Limb (tissue), 2 donors: Measurements from ENCODE around the gene KIF21B.
"Not testable (repeated sequence)": the region's sequence is repeated elsewhere in the genome, so short reads cannot be mapped to it uniquely, and the experiment has no call there.

Experiments used
- DNase-seq, 2 donors: peaks; one replicate each; pipeline ENCODE4 v3.0.0-alpha.2; 2016; ENCODE audit errors: extremely low spot score in 2 of 2

KIF21B gene

GRCh38 chr1:200951016-200951415, 72.5 kb downstream of the KIF21B start:
- DNase-seq = no peak

DNA sequence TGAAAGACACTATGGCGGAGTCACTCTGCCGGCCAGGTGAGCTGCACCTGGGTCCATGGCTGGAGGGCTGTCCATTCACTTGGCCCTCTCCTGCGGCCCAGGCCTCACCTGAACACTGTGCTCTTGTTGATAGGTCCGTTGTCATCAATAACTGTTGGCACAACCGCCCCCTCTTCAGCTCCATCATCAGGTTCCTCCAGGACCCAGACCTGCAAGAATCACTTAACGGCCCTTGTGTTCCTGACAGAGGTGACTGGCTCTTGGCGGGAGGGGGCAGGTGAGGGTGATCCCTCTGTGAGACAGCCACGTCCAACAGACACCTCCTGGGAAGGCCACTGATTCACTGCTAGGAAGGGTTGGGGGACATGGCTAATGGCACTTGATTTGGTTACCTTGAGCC, 73.9 kb downstream of the KIF21B start:
- no peak for DNase-seq

- DNase-seq = no peak
These were observed 76.4 kb downstream of the KIF21B start for GRCh38 chr1:200947059-200947566.

DNA sequence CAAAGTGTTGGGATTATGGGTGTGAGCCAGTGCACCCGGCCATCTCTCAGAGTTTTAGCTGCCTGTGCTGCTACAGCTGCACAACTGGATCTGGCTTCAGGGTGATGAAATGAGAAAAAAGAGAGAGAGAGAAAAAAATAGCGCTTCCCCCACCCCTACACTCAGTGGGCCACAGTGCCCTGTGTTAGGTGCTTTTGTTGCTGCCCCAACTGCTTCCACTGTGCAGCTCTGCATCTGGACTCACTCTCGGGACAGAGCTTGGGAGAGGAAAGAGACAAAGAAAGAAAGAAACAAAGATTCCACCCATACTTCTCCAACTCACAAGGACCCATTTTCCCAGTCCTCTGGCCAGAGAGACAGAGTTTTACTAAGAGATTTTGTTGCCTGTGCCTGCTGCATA, 78.4 kb downstream of the KIF21B start:
- no peak for DNase-seq

DNA sequence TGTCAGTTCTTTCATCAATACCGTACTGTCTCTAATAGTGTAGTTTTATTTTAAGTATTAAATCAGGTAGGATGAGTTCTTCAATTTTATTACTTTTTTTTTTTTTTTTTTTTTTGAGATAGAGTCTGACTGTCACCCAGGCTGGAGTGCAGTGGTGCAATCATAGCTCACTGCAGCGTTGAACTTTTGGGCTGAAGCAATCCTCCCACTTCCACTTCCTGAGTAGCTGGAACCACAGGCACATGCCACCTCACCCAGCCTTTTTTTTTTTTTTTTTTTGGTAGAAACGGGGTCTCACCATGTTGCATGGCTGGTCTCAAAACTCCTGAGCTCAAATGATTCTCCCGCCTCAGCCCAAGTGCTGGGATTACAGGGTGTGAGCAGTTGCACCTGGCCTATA, 84.6 kb downstream of the KIF21B start:
- no peak for DNase-seq

- DNase-seq = not testable (repeated sequence)
These were observed 88.1 kb downstream of the KIF21B start for GRCh38 chr1:200935286-200935962.

- no peak for DNase-seq
These were observed 88.8 kb downstream of the KIF21B start for GRCh38 chr1:200934676-200935245.

GRCh38 chr1:200931776-200932175, 91.7 kb downstream of the KIF21B start:
- no peak for DNase-seq

GRCh38 chr1:200930285-200930684, 93.2 kb downstream of the KIF21B start:
- DNase-seq = not testable (repeated sequence)

DNA sequence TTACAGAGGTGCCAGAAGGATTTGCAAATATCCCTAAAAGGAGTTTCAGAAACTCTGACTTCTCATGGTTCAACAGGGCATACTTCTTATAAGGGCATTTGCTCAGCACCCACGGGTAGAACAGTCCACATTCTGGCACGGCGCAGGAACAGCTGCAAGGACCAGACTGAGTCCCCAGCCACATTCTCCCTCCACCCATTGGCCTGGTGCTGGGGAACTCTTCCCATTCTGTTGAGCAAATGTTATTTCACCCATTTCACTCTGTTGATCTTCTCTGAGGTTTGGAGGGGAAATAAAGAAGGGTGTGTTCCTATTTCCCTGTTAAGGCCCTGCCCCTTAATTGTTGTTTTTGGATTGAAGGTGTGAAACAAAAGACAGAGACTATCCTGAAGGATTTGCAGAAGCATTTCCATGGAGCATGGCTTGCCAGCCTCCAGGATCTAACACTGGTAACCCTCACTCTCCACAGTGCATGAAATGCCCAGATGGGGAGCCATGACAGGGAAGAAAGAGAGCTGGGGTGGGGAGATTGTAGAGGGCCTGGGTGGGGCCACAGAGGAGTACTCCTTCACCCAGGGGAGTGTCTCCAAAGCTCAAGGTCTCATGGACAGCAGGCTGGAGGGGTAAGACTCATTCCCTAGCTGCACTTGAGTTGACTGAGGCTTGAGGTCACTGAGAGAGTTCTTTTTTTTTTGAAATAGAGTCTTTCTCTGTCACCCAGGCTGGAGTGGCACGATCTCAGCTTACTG, 93.8 kb downstream of the KIF21B start:
- no peak for DNase-seq

DNA sequence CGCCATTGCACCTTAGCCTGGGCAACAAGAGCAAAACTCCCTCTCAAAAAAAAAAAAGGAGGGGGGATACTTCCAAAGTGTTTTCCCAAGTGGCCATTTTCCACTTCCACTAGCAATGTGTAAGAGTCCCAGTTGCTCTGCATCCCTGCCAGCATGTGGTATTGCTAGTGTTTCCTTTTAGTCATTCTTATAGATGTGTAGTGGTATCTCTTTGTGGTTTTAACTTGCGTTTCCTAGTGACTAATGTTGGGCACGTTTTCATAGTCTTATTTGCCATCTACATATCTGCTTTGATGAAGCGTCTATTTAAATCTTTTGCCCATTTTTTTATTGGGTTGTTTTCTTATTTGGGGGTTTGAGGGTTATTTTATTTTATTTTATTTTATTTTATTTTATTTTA, 97.7 kb downstream of the KIF21B start:
- no peak for DNase-seq

DNA sequence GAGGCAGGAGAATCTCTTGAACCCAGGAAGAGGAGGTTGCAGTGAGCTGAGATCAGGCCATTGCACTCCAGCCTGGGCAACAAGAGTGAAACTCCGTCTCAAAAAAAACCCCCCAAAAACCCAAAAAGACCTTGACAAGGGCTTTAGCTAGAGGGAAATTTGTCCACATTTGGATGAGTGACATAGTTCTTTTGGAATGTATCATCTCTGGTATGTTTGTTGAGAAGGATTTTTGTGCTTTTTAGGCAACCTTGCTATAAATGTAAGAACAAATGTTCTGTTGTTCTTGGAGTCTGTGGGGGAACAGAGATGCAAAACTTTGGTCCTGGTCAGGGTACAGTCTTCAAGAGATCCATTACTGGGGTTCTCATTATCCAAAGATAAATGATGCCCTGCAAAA, 99.9 kb downstream of the KIF21B start:
- no peak for DNase-seq

GRCh38 chr1:200922406-200922805, 101.1 kb downstream of the KIF21B start:
- DNase-seq = no peak

DNA sequence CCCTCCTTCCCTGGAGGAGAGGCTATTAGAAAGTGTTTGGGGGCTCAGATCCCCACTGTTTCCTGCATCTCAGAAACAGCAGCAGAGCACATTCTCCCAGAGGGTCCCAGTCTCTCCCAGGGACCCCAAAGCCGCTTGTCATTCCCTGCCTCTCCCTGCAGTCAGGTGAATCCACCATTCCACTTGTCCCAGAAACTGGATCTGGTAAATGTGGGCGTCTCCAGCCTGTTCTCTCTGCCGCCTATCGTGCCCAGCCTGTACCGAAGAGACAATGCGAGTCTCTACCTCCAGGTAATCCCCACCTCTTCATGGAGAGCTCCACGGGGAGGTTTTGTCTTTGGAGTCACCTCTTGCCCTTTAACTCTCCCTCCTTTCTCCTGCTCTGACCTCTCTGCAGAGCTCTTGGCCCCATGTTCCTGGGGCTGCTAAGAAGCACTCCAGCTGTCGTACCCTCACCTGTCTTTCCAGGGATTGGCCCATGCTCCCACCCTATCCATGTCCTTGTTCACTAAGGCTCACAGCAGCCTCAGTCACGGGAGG, 101.9 kb downstream of the KIF21B start:
- DNase-seq = no peak
